Fibroblast of mammary gland (primary cell): Measurements from ENCODE around the gene RYR2.

Source experiments
- DNase-seq: peaks from one replicate; pipeline ENCODE4 v3.0.0-alpha.2; 2010; ENCODE audit warnings: low read depth
- H3K4me3 ChIP-seq: 2 replicates; pipeline ENCODE4 v1.5.1; 2011; ENCODE audit warnings: low read depth, mild to moderate bottlenecking, low read length, moderate library complexity; ENCODE audit not compliant: control insufficient read depth
- TF ChIP-seq, protein P1 (sequence below): conservative IDR thresholded peaks from 2 replicates; pipeline ENCODE4 v1.5.1; 2011; ENCODE audit warnings: low read depth, low read length, inconsistent platforms; ENCODE audit not compliant: control insufficient read depth, insufficient read depth

Gene RYR2

GRCh38 chr1:237199026-237199425, 157.0 kb downstream of the RYR2 start:
- DNase-seq = no peak
- no peak overlapping the region for H3K4me3 ChIP-seq

GRCh38 chr1:237201155-237201554, 159.2 kb downstream of the RYR2 start:
- H3K4me3 ChIP-seq = no peak overlapping the region
- TF ChIP-seq, protein P1, sequence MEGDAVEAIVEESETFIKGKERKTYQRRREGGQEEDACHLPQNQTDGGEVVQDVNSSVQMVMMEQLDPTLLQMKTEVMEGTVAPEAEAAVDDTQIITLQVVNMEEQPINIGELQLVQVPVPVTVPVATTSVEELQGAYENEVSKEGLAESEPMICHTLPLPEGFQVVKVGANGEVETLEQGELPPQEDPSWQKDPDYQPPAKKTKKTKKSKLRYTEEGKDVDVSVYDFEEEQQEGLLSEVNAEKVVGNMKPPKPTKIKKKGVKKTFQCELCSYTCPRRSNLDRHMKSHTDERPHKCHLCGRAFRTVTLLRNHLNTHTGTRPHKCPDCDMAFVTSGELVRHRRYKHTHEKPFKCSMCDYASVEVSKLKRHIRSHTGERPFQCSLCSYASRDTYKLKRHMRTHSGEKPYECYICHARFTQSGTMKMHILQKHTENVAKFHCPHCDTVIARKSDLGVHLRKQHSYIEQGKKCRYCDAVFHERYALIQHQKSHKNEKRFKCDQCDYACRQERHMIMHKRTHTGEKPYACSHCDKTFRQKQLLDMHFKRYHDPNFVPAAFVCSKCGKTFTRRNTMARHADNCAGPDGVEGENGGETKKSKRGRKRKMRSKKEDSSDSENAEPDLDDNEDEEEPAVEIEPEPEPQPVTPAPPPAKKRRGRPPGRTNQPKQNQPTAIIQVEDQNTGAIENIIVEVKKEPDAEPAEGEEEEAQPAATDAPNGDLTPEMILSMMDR = no peak
- no peak for DNase-seq

More at GRCh38 chr1:237199026-237199425, 157.0 kb downstream of the RYR2 start:
- TF ChIP-seq, protein P1 = no peak

- TF ChIP-seq, protein P1 = no peak
- no peak overlapping the region for H3K4me3 ChIP-seq
- DNase-seq = no peak
Measured at GRCh38 chr1:237204841-237205240, 162.9 kb downstream of the RYR2 start.

DNA sequence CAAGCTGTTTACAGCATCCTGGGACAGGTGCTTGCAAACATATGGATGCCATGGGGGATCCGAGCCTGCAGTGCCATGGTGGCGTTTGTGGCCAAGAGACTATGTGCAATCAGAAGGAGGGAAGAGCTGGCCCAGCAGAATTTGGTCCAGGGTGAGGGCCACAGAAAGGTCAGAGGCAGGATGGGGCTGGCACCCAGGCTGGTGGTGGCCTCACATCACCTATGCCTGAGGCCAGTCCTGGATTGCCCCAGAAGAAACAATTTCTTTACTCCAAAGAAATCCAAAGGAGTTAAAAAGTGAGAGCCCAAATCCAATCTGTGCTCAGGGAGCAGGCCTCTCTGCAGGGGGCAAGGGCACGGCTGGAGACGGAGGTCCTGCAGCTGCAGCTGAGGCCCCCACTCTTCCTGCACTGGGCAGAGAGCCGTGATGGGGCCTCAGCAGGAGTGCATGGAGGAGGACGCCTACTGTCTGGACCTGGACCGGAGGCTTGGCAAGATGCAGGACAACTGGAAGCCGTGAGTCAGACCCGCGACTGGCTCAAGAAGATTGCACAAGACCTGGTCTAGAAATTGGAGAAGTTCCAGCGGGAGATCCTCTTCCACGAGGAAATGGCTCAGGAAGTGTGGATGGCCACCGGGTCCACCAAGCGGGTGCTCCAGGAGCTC, 163.5 kb downstream of the RYR2 start:
- H3K4me3 ChIP-seq = no peak overlapping the region
- DNase-seq = peak; percentile 59
- TF ChIP-seq, protein P1 = no peak

DNA sequence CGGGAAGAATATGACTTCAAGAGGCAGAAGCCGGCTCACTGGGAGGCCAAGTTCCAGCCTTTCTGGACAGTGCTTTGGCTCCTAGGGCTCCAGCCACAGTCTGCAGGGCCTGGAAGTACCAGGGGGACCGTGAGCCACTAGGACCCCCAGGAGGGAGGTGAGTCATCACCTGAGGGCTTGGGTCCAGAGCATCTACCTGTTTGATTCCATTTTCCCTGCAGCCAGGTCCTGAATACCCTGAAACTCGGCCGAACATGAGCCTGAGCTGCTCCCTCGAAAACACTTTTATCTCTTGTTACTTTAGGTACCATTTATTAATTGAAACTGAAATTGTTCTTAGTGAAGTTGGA, 164.1 kb downstream of the RYR2 start:
- TF ChIP-seq, protein P1 = no peak
- DNase-seq = no peak
- H3K4me3 ChIP-seq = no peak overlapping the region

- TF ChIP-seq, protein P1 = no peak
- no peak for DNase-seq
- no peak overlapping the region for H3K4me3 ChIP-seq
Measured at GRCh38 chr1:237211031-237211430, 169.0 kb downstream of the RYR2 start.

DNA sequence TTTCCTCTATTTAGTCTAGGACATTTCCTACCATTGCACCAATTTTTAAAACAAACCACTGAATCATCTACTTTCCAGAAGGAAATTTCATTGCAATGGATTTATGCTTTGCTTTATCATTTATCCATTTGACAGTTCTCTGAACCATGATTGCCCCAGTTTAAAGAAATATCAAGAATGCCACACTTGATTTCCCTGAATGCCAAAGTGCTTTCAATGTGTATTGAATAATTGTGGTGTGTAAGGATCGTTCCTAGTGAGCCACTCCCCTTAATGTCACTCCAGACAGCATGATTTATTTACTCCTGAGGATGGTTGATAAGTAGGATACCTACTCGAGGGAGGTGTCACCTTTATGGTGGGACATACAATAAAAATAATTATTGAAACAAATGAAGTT, 169.6 kb downstream of the RYR2 start:
- no peak overlapping the region for H3K4me3 ChIP-seq
- DNase-seq = no peak
- TF ChIP-seq, protein P1 = no peak
